CD4-positive, alpha-beta T cell treated with Interleukin-12 subunit alpha and Interleukin-12 subunit beta, for 1 hour (primary cell): ENCODE results near the gene CASP9.

Experiments
- DNase-seq: peaks from one replicate; pipeline ENCODE4 v3.0.0-alpha.2; 2020

CASP9 gene

GRCh38 chr1:15444468-15445389 lies 79.3 kb downstream of the CASP9 start:
- DNase-seq = no peak

GRCh38 chr1:15443281-15443680 lies 80.7 kb downstream of the CASP9 start:
- no peak for DNase-seq

DNA sequence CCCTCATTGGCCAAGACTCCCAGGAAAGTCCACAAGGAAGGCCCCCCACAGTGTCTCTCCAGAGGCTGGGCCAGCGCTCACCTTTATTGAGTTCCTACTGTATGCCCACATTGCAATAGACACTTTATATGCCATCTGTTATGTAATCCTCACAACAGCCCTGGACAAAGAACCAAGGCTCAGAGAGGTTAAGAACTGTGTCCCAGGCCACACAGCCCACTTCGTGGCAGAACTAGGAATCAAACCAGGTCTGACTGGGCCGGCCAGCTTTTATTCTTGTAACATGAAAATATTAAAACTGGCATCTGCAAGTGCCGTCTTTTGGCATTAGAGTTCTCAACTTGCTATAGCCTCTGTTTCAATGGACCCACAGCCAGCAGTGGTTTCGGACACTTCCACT lies 81.3 kb downstream of the CASP9 start:
- DNase-seq = no peak

DNA sequence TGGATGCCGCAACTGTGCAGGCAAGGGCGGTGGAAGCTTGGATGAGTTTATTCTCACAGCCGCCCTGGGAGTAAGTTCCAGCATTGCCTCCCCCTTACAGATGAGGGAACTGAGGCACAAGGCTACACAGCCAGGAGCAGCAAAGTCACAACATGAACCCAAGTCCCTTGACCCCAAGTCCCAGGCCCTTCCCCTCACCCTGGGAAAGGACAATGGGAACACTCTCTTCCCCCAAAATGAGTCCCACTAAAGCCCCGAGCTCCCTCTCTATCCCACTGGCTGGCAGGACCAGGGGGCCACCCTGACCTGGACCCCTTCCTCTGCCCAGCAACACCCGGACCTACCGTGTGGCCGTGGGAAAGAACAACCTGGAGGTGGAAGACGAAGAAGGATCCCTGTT lies 81.9 kb downstream of the CASP9 start:
- no peak for DNase-seq
